A549 (cell line): ENCODE data around the gene QSER1.

Experiments used
- EP300 ChIP-seq, 2 experiments: fragments of >200 bp; sonication (Bioruptor Twin); formaldehyde crosslinking; IDR thresholded peaks; 2 replicates in 1 of 2; 3 replicates in 1 of 2; pipeline ENCODE4 v1.6.1; 2016 to 2017
- ESRRA ChIP-seq: fragments of 150-350 bp; IDR thresholded peaks from 2 replicates; pipeline ENCODE4 v1.6.1; 2014; ENCODE audit warnings: mild to moderate bottlenecking, low read length, borderline replicate concordance
- FOSB ChIP-seq: fragments of 250-450 bp; sonication (Bioruptor Pico); IDR thresholded peaks from 2 replicates; pipeline ENCODE4 v1.5.0; 2020; ENCODE audit warnings: mild to moderate bottlenecking, moderate library complexity
- HDAC2 ChIP-seq: fragments of 200-600 bp; sonication (generic); IDR thresholded peaks from 2 replicates; pipeline ENCODE4 v1.6.1; 2016
- HOXA7 ChIP-seq: fragments of 250-450 bp; sonication (Bioruptor Pico); IDR thresholded peaks from 2 replicates; pipeline ENCODE4 v1.5.0; 2020; ENCODE audit warnings: mild to moderate bottlenecking, moderate library complexity
- MAZ ChIP-seq: fragments of 150-350 bp; IDR thresholded peaks from 2 replicates; pipeline ENCODE4 v1.6.1; 2014; ENCODE audit warnings: antibody characterized with exemption, low read depth, low read length, borderline replicate concordance
- POLR2A ChIP-seq: IDR thresholded peaks from 2 replicates; pipeline ENCODE4 v1.6.1; 2012; ENCODE audit warnings: mild to moderate bottlenecking, low read length
- SREBF2 ChIP-seq: fragments of 450-650 bp; IDR thresholded peaks from 2 replicates; pipeline ENCODE4 v1.6.1; 2014; ENCODE audit warnings: mild to moderate bottlenecking, moderate library complexity
- ZFP36 ChIP-seq: fragments of 450-650 bp; IDR thresholded peaks from 2 replicates; pipeline ENCODE4 v1.6.1; 2014; ENCODE audit warnings: borderline replicate concordance; ENCODE audit not compliant: partially characterized antibody
- TF ChIP-seq, protein P1 (sequence below): fragments of >200 bp; sonication (Bioruptor Twin); formaldehyde crosslinking; IDR thresholded peaks from 3 replicates; pipeline ENCODE4 v1.5.1; 2016
- TF ChIP-seq, protein P2 (sequence below): fragments of 450-650 bp; IDR thresholded peaks from 2 replicates; pipeline ENCODE4 v1.6.1; 2014; ENCODE audit warnings: antibody characterized with exemption

DNA sequence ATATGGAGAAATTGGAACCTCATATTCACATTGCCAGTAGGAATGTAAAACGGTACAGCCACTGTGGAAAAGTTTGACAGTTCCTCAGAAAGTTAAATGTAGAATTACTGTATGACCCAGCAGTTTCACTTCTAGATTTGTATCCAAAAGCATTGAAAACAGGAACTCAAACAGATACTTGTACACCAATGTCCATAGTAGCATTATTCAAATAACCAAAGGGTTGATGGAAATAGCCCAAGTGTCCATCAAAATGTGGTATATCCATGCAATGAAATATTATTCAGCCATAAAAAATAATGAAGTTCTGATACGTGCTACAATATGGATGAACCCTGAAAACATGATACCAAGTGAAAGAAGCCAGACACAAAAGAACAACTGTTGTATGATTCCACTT is 45.1 kb upstream of the QSER1 start:
- TF ChIP-seq, protein P1, sequence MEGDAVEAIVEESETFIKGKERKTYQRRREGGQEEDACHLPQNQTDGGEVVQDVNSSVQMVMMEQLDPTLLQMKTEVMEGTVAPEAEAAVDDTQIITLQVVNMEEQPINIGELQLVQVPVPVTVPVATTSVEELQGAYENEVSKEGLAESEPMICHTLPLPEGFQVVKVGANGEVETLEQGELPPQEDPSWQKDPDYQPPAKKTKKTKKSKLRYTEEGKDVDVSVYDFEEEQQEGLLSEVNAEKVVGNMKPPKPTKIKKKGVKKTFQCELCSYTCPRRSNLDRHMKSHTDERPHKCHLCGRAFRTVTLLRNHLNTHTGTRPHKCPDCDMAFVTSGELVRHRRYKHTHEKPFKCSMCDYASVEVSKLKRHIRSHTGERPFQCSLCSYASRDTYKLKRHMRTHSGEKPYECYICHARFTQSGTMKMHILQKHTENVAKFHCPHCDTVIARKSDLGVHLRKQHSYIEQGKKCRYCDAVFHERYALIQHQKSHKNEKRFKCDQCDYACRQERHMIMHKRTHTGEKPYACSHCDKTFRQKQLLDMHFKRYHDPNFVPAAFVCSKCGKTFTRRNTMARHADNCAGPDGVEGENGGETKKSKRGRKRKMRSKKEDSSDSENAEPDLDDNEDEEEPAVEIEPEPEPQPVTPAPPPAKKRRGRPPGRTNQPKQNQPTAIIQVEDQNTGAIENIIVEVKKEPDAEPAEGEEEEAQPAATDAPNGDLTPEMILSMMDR: no peak
- no peak for TF ChIP-seq FOSB (CRISPR knock-in tag)
- TF ChIP-seq SREBF2: no peak
- no peak for TF ChIP-seq HDAC2
- TF ChIP-seq HOXA7 (CRISPR knock-in tag): no peak
- no peak for TF ChIP-seq EP300 (IDR thresholded peaks at IDR 0.05)
- no peak for TF ChIP-seq POLR2A
- TF ChIP-seq ESRRA: no peak
- TF ChIP-seq, protein P2, sequence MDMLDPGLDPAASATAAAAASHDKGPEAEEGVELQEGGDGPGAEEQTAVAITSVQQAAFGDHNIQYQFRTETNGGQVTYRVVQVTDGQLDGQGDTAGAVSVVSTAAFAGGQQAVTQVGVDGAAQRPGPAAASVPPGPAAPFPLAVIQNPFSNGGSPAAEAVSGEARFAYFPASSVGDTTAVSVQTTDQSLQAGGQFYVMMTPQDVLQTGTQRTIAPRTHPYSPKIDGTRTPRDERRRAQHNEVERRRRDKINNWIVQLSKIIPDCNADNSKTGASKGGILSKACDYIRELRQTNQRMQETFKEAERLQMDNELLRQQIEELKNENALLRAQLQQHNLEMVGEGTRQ: no peak
- TF ChIP-seq MAZ: no peak
- TF ChIP-seq ZFP36: no peak
